HEK293 (cell line): ENCODE data around the gene CD47.

Experiments
- CTCF ChIA-PET: fragments of 350-600 bp; formaldehyde crosslinking; extraction: SDS; loops from one replicate; lab custom pipeline; 2021; ENCODE audit warnings: antibody characterized with exemption; lab: Yijun Ruan, JAX
- POLR2A ChIA-PET: fragments of 300-600 bp; formaldehyde crosslinking; extraction: SDS; loops from one replicate; lab custom pipeline; 2020; ENCODE audit warnings: antibody characterized with exemption, inconsistent platforms; lab: Yijun Ruan, JAX
- H3K27ac ChIP-seq: fragments of 200-500 bp; sonication (Bioruptor generic); 2 replicates; pipeline ENCODE4 v1.5.1; 2014; ENCODE audit warnings: low read depth, low read length, control low read depth, inconsistent platforms; ENCODE audit errors: extremely low read depth
- H3K36me3 ChIP-seq, 2 experiments: fragments of 200-500 bp in 1 of 2; sonication (Bioruptor generic) in 1 of 2; 1 replicate in 1 of 2; 2 replicates in 1 of 2; pipeline ENCODE4 v1.5.1; 2014 to 2017; ENCODE audit warnings: inconsistent platforms in 2 of 2, low read length in 2 of 2; ENCODE audit not compliant: control insufficient read depth in 2 of 2, insufficient read depth in 1 of 2
- H3K4me1 ChIP-seq: fragments of 200-500 bp; sonication (Bioruptor generic); 2 replicates; pipeline ENCODE4 v1.5.1; 2014; ENCODE audit warnings: mild to moderate bottlenecking, low read length, inconsistent platforms; ENCODE audit not compliant: control insufficient read depth, insufficient read depth
- H3K4me3 ChIP-seq: 2 replicates; pipeline ENCODE4 v1.5.1; 2011; ENCODE audit warnings: low read depth, mild to moderate bottlenecking, control low read depth, low read length, moderate library complexity
- H3K9me3 ChIP-seq: fragments of 200-500 bp; sonication (Bioruptor generic); 2 replicates; pipeline ENCODE4 v1.5.1; 2014; ENCODE audit warnings: low read depth, low read length, inconsistent platforms; ENCODE audit not compliant: control insufficient read depth, insufficient read depth
- TCF7L2 ChIP-seq: IDR thresholded peaks from 2 replicates; pipeline ENCODE4 v1.6.1; 2011; ENCODE audit warnings: low read depth, mild to moderate bottlenecking, inconsistent platforms, low read length, moderate library complexity, borderline replicate concordance
- ZBTB48 ChIP-seq: fragments of 450-650 bp; formaldehyde crosslinking; IDR thresholded peaks from 2 replicates; pipeline ENCODE4 v1.5.1; 2016; ENCODE audit warnings: missing biosample characterization, missing genetic modification characterization
- ZNF112 ChIP-seq: fragments of 450-650 bp; formaldehyde crosslinking; IDR thresholded peaks from 2 replicates; pipeline ENCODE4 v1.5.0; 2017; ENCODE audit warnings: missing biosample characterization, missing genetic modification characterization
- ZNF175 ChIP-seq: fragments of 450-650 bp; formaldehyde crosslinking; IDR thresholded peaks from 2 replicates; pipeline ENCODE4 v1.5.1; 2016; ENCODE audit warnings: missing biosample characterization, missing genetic modification characterization
- ZNF266 ChIP-seq: fragments of 450-650 bp; formaldehyde crosslinking; IDR thresholded peaks from 2 replicates; pipeline ENCODE4 v1.5.1; 2016; ENCODE audit warnings: missing biosample characterization, missing genetic modification characterization, low read depth
- ZNF274 ChIP-seq, 2 experiments: fragments of 200-500 bp in 1 of 2; fragments of 450-650 bp in 1 of 2; sonication (Bioruptor generic) in 1 of 2; formaldehyde crosslinking in 1 of 2; IDR thresholded peaks; 2 replicates each; pipeline versions ENCODE4 v1.5.1 to v1.6.1; 2014 to 2016; ENCODE audit warnings: borderline replicate concordance in 1 of 2, inconsistent platforms in 1 of 2, low read length in 1 of 2, missing biosample characterization in 1 of 2, missing genetic modification characterization in 1 of 2
- ZNF394 ChIP-seq: fragments of 450-650 bp; formaldehyde crosslinking; IDR thresholded peaks from 2 replicates; pipeline ENCODE4 v1.5.1; 2016; ENCODE audit warnings: missing biosample characterization, missing genetic modification characterization, mild to moderate bottlenecking, moderate library complexity, borderline replicate concordance
- ZNF521 ChIP-seq: fragments of 450-650 bp; formaldehyde crosslinking; IDR thresholded peaks from 2 replicates; pipeline ENCODE4 v1.5.1; 2017; ENCODE audit warnings: missing biosample characterization, mild to moderate bottlenecking, missing genetic modification characterization
- ZNF555 ChIP-seq: fragments of 450-650 bp; formaldehyde crosslinking; conservative IDR thresholded peaks from 2 replicates; pipeline ENCODE4 v1.5.1; 2017; ENCODE audit warnings: missing biosample characterization, mild to moderate bottlenecking, missing genetic modification characterization, inconsistent platforms
- ZNF561 ChIP-seq: fragments of 450-650 bp; IDR thresholded peaks from 2 replicates; pipeline ENCODE4 v1.5.1; 2018; ENCODE audit warnings: missing biosample characterization, missing genetic modification characterization, borderline replicate concordance
- ZNF664 ChIP-seq: fragments of 450-650 bp; formaldehyde crosslinking; IDR thresholded peaks from 2 replicates; pipeline ENCODE4 v1.5.1; 2016; ENCODE audit warnings: missing biosample characterization, missing genetic modification characterization
- ZNF701 ChIP-seq: fragments of 450-650 bp; formaldehyde crosslinking; IDR thresholded peaks from 2 replicates; pipeline ENCODE4 v1.5.1; 2016; ENCODE audit warnings: missing biosample characterization, missing genetic modification characterization
- ZNF776 ChIP-seq: fragments of 450-650 bp; formaldehyde crosslinking; IDR thresholded peaks from 2 replicates; pipeline ENCODE4 v1.5.0; 2017; ENCODE audit warnings: missing biosample characterization, missing genetic modification characterization, borderline replicate concordance
- ZXDB ChIP-seq: fragments of 450-650 bp; formaldehyde crosslinking; IDR thresholded peaks from 2 replicates; pipeline ENCODE4 v1.5.1; 2016; ENCODE audit warnings: missing biosample characterization, missing genetic modification characterization
- TF ChIP-seq, protein P1 (sequence below): fragments of 450-650 bp; formaldehyde crosslinking; IDR thresholded peaks from 2 replicates; pipeline ENCODE4 v1.5.1; 2016; ENCODE audit warnings: missing biosample characterization, missing genetic modification characterization
- TF ChIP-seq, protein P2 (sequence below): fragments of 450-650 bp; formaldehyde crosslinking; IDR thresholded peaks from 2 replicates; pipeline ENCODE4; 2016; ENCODE audit warnings: missing biosample characterization, missing genetic modification characterization
- TF ChIP-seq, protein P3 (sequence below): fragments of 450-650 bp; formaldehyde crosslinking; IDR thresholded peaks from 2 replicates; pipeline ENCODE4 v1.5.1; 2016; ENCODE audit warnings: missing biosample characterization, missing genetic modification characterization, borderline replicate concordance
- TF ChIP-seq, protein P4 (sequence below): fragments of 450-650 bp; formaldehyde crosslinking; IDR thresholded peaks from 2 replicates; pipeline ENCODE4 v1.5.1; 2017; ENCODE audit warnings: missing biosample characterization, missing genetic modification characterization
- TF ChIP-seq, protein P5 (sequence below): fragments of 450-650 bp; formaldehyde crosslinking; IDR thresholded peaks from 2 replicates; pipeline ENCODE4 v1.5.1; 2016; ENCODE audit warnings: missing biosample characterization, missing genetic modification characterization
- TF ChIP-seq, protein P6 (sequence below): fragments of 450-650 bp; formaldehyde crosslinking; IDR thresholded peaks from 2 replicates; pipeline ENCODE4 v1.5.1; 2017; ENCODE audit warnings: missing biosample characterization, missing genetic modification characterization

The CD47 gene

DNA sequence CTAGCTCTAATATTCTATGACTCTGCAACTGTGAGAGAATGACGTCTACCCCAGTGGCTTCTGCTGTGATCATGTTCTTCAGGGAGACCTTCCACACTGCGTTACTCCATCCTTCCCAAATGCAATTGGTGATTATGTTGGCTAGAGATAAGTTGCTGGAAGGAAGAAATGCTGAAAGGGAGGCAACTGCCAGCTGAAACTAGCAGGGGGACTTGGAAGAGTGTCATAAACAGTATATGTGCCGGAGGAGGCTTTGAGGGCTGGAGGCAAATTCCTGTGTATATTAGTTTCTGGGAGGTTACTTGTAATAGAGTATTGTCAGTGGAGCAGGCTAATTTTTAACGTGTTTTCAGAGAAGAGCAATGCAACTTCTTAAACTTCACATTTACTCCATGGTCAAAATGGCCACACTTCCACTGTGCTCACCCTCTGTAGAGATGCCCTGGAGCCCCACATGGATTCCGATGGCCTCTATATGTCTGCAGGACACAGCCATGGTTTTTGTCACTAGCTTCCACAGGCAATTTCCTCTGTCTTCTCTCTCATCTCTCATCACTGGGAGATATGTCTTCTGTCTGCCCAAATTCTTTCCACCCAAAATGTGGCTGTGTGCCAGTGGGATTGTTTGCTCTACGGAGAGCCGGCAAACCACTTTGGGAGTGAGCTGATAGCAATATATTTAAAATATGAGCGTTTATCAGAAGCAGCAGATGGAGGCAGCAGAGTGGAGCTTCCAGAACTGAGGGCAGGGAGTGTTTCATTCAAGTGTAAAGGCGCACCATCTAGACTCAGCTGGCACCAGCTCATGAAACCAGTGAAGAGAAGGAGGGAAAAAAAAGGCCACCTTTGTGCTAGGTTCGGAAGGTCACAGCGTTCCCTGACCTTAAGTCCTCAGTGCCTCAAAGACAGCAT lies 13.3 kb upstream of the CD47 start:
- CTCF ChIA-PET = interaction anchor here (0.6 to 1.2 kb wide), 2 partner anchors 176 to 448 kb away, joined by 3 read pairs; no protein-coding TSS in a partner anchor
- Histone ChIP-seq H3K36me3 (no peaks in the 10 kb centered on the region), H3K9me3 (no peaks in the 10 kb centered on the region), H3K27ac (no peak overlapping the region), H3K4me1 (no peaks in the 10 kb centered on the region), H3K4me3 (no peak overlapping the region)
- TF ChIP-seq ZNF561 (tag by site-specific recombination) (no peak), TCF7L2 (no peak), ZXDB (tag by site-specific recombination) (no peak), ZNF776 (tag by site-specific recombination) (no peak), ZNF274 (IDR thresholded peaks at IDR 0.05; ENCODE audit: low read length) (no peak), ZNF274 (tag by site-specific recombination; IDR thresholded peaks at IDR 0.05; ENCODE audit: borderline replicate concordance) (no peak), ZNF394 (tag by site-specific recombination) (no peak), ZNF701 (no peak), ZNF266 (tag by site-specific recombination) (no peak), ZNF555 (no peak), ZNF175 (tag by site-specific recombination) (no peak), ZNF521 (no peak), ZNF112 (no peak)
- TF ChIP-seq, protein P1, sequence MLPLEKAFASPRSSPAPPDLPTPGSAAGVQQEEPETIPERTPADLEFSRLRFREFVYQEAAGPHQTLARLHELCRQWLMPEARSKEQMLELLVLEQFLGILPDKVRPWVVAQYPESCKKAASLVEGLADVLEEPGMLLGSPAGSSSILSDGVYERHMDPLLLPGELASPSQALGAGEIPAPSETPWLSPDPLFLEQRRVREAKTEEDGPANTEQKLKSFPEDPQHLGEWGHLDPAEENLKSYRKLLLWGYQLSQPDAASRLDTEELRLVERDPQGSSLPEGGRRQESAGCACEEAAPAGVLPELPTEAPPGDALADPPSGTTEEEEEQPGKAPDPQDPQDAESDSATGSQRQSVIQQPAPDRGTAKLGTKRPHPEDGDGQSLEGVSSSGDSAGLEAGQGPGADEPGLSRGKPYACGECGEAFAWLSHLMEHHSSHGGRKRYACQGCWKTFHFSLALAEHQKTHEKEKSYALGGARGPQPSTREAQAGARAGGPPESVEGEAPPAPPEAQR (tag by site-specific recombination) = no peak
- POLR2A ChIA-PET = no interaction called here

DNA sequence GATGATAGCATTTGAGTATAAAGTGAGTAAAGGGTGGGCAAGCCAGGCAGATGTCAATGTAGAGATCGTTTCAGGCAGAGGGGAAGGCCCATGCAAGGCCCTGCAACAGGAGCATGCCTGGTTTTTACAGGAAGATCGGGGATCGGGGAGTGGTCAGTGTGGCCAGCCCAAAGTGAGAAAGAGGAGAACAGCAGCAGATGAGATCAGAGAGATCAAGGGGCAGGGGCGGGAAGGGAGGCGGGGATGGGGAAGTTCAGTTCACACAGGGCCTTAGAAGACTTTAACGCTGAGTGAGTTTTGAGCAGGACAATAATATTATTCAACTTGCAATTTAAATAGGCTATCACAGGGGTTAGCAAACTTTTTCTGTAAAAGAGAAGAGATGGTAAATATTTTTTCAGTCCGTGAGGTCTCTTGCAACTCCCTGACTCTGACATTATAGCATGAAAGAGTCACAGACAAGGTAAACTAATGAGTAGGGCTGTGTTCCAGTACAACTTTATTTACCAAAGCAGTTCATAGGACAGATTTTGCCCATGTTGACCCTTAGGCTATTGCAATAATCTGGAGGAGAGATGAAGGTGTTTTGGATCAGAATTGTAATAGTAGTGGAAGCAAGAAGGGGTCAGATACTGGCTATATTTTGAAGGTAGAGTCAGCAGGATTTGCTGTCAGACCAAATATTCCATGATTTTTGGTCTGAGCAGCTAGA lies 12.4 kb upstream of the CD47 start:
- Histone ChIP-seq H3K27ac (no peak overlapping the region), H3K36me3 (no peaks in the 10 kb centered on the region), H3K4me1 (no peaks in the 10 kb centered on the region), H3K4me3 (no peak overlapping the region), H3K9me3 (no peaks in the 10 kb centered on the region)
- ChIA-PET CTCF (interaction anchor here (0.7 to 1.2 kb wide), 2 partner anchors 10 to 175 kb away, joined by 3 read pairs; no protein-coding TSS in a partner anchor), POLR2A (no interaction called here)
- TF ChIP-seq, protein P2, sequence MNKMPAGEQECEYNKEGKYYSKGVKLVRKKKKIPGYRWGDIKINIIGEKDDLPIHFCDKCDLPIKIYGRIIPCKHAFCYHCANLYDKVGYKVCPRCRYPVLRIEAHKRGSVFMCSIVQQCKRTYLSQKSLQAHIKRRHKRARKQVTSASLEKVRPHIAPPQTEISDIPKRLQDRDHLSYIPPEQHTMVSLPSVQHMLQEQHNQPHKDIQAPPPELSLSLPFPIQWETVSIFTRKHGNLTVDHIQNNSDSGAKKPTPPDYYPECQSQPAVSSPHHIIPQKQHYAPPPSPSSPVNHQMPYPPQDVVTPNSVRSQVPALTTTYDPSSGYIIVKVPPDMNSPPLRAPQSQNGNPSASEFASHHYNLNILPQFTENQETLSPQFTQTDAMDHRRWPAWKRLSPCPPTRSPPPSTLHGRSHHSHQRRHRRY (tag by site-specific recombination) = no peak
- TF ChIP-seq, protein P3, sequence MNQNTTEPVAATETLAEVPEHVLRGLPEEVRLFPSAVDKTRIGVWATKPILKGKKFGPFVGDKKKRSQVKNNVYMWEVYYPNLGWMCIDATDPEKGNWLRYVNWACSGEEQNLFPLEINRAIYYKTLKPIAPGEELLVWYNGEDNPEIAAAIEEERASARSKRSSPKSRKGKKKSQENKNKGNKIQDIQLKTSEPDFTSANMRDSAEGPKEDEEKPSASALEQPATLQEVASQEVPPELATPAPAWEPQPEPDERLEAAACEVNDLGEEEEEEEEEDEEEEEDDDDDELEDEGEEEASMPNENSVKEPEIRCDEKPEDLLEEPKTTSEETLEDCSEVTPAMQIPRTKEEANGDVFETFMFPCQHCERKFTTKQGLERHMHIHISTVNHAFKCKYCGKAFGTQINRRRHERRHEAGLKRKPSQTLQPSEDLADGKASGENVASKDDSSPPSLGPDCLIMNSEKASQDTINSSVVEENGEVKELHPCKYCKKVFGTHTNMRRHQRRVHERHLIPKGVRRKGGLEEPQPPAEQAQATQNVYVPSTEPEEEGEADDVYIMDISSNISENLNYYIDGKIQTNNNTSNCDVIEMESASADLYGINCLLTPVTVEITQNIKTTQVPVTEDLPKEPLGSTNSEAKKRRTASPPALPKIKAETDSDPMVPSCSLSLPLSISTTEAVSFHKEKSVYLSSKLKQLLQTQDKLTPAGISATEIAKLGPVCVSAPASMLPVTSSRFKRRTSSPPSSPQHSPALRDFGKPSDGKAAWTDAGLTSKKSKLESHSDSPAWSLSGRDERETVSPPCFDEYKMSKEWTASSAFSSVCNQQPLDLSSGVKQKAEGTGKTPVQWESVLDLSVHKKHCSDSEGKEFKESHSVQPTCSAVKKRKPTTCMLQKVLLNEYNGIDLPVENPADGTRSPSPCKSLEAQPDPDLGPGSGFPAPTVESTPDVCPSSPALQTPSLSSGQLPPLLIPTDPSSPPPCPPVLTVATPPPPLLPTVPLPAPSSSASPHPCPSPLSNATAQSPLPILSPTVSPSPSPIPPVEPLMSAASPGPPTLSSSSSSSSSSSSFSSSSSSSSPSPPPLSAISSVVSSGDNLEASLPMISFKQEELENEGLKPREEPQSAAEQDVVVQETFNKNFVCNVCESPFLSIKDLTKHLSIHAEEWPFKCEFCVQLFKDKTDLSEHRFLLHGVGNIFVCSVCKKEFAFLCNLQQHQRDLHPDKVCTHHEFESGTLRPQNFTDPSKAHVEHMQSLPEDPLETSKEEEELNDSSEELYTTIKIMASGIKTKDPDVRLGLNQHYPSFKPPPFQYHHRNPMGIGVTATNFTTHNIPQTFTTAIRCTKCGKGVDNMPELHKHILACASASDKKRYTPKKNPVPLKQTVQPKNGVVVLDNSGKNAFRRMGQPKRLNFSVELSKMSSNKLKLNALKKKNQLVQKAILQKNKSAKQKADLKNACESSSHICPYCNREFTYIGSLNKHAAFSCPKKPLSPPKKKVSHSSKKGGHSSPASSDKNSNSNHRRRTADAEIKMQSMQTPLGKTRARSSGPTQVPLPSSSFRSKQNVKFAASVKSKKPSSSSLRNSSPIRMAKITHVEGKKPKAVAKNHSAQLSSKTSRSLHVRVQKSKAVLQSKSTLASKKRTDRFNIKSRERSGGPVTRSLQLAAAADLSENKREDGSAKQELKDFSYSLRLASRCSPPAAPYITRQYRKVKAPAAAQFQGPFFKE (tag by site-specific recombination) = no peak
- no peak for TF ChIP-seq ZBTB48 (tag by site-specific recombination)
- TF ChIP-seq, protein P4, sequence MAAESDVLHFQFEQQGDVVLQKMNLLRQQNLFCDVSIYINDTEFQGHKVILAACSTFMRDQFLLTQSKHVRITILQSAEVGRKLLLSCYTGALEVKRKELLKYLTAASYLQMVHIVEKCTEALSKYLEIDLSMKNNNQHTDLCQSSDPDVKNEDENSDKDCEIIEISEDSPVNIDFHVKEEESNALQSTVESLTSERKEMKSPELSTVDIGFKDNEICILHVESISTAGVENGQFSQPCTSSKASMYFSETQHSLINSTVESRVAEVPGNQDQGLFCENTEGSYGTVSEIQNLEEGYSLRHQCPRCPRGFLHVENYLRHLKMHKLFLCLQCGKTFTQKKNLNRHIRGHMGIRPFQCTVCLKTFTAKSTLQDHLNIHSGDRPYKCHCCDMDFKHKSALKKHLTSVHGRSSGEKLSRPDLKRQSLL (tag by site-specific recombination) = no peak
- TF ChIP-seq ZNF664 (tag by site-specific recombination) = no peak
- TF ChIP-seq, protein P5, sequence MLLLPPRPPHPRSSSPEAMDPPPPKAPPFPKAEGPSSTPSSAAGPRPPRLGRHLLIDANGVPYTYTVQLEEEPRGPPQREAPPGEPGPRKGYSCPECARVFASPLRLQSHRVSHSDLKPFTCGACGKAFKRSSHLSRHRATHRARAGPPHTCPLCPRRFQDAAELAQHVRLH (tag by site-specific recombination) = no peak
- TF ChIP-seq, protein P6, sequence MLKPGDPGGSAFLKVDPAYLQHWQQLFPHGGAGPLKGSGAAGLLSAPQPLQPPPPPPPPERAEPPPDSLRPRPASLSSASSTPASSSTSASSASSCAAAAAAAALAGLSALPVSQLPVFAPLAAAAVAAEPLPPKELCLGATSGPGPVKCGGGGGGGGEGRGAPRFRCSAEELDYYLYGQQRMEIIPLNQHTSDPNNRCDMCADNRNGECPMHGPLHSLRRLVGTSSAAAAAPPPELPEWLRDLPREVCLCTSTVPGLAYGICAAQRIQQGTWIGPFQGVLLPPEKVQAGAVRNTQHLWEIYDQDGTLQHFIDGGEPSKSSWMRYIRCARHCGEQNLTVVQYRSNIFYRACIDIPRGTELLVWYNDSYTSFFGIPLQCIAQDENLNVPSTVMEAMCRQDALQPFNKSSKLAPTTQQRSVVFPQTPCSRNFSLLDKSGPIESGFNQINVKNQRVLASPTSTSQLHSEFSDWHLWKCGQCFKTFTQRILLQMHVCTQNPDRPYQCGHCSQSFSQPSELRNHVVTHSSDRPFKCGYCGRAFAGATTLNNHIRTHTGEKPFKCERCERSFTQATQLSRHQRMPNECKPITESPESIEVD = no peak
